HepG2 (cell line): ENCODE results near the gene CPNE4. TPM values are rescaled to one million over a fixed set of nuclear protein-coding genes. Genes with fewer than 3 reads are reported as not detected.
A peak's percentile ranks its signal among the peaks of the same experiment; 100 is the strongest.

Experiments
- ARID2 ChIP-seq: sonication (generic); formaldehyde crosslinking; IDR thresholded peaks from 2 replicates; pipeline ENCODE4 v1.8.1; 2022; ENCODE audit warnings: mild to moderate bottlenecking, missing genetic modification reagents, borderline replicate concordance
- EED ChIP-seq: sonication (generic); formaldehyde crosslinking; IDR thresholded peaks from 2 replicates; pipeline ENCODE4 v1.5.0; 2020; ENCODE audit warnings: mild to moderate bottlenecking, missing genetic modification reagents
- ETV5 ChIP-seq: IDR thresholded peaks from 2 replicates; pipeline ENCODE4 v1.6.1; 2018; ENCODE audit warnings: missing biosample characterization, missing genetic modification reagents, inconsistent platforms, borderline replicate concordance
- FOXK1 ChIP-seq: sonication (generic); formaldehyde crosslinking; IDR thresholded peaks from 2 replicates; pipeline ENCODE4 v1.4.0; 2020; ENCODE audit warnings: low read depth, missing genetic modification reagents, borderline replicate concordance
- HOXA7 ChIP-seq: sonication (generic); formaldehyde crosslinking; IDR thresholded peaks from 2 replicates; pipeline ENCODE4 v1.8.1; 2022; ENCODE audit warnings: mild to moderate bottlenecking, missing genetic modification reagents, moderate library complexity
- ISX ChIP-seq: sonication (generic); formaldehyde crosslinking; conservative IDR thresholded peaks from 2 replicates; pipeline ENCODE4 v1.5.0; 2020; ENCODE audit warnings: missing genetic modification reagents
- MAFG ChIP-seq: sonication (generic); formaldehyde crosslinking; IDR thresholded peaks from 2 replicates; pipeline ENCODE4 v1.5.1; 2020; ENCODE audit warnings: mild to moderate bottlenecking, missing genetic modification reagents
- NFIB ChIP-seq: sonication (generic); formaldehyde crosslinking; IDR thresholded peaks from 2 replicates; pipeline ENCODE4 v1.9.0; 2021; ENCODE audit warnings: missing genetic modification reagents, mild to moderate bottlenecking, borderline replicate concordance
- SRSF1 ChIP-seq: fragments of 200-400 bp; formaldehyde crosslinking; optimal IDR thresholded peaks from 2 replicates; pipeline ENCODE3; 2017; ENCODE audit warnings: mild to moderate bottlenecking, low read depth, low read length, moderate library complexity
- STAT5B ChIP-seq: sonication (generic); formaldehyde crosslinking; IDR thresholded peaks from 2 replicates; pipeline ENCODE4 v1.4.0; 2020; ENCODE audit warnings: missing genetic modification reagents
- TBL1XR1 ChIP-seq: fragments of 150-350 bp; IDR thresholded peaks from 2 replicates; pipeline ENCODE4 v1.6.1; 2014; ENCODE audit warnings: borderline replicate concordance, low read length; ENCODE audit not compliant: partially characterized antibody
- ZBTB7A ChIP-seq: sonication (generic); formaldehyde crosslinking; IDR thresholded peaks from 2 replicates; pipeline ENCODE4 v1.8.0; 2022; ENCODE audit warnings: mild to moderate bottlenecking, missing genetic modification reagents
- ZFP1 ChIP-seq: IDR thresholded peaks from 2 replicates; pipeline ENCODE4 v1.6.1; 2016
- ZFP41 ChIP-seq: sonication (generic); formaldehyde crosslinking; IDR thresholded peaks from 2 replicates; pipeline ENCODE4 v1.4.0; 2020; ENCODE audit warnings: mild to moderate bottlenecking, missing genetic modification reagents, borderline replicate concordance
- ZNF224 ChIP-seq: sonication (generic); formaldehyde crosslinking; IDR thresholded peaks from 2 replicates; pipeline ENCODE4 v1.5.0; 2020; ENCODE audit warnings: mild to moderate bottlenecking, missing genetic modification reagents
- ZNF234 ChIP-seq: sonication (generic); formaldehyde crosslinking; conservative IDR thresholded peaks from 2 replicates; pipeline ENCODE4 v1.5.1; 2020; ENCODE audit warnings: mild to moderate bottlenecking, missing genetic modification reagents
- ZNF24 ChIP-seq: fragments of 450-650 bp; IDR thresholded peaks from 2 replicates; pipeline ENCODE4 v1.6.1; 2017; ENCODE audit warnings: antibody characterized with exemption, mild to moderate bottlenecking
- ZNF558 ChIP-seq: sonication (generic); formaldehyde crosslinking; IDR thresholded peaks from 2 replicates; pipeline ENCODE4 v1.9.0; 2022; ENCODE audit warnings: mild to moderate bottlenecking, missing genetic modification reagents, borderline replicate concordance
- ZNF674 ChIP-seq: sonication (generic); formaldehyde crosslinking; IDR thresholded peaks from 2 replicates; pipeline ENCODE4 v1.5.0; 2020; ENCODE audit warnings: low read depth, mild to moderate bottlenecking, missing genetic modification reagents
- ZZZ3 ChIP-seq: sonication (generic); formaldehyde crosslinking; IDR thresholded peaks from 2 replicates; pipeline ENCODE4 v1.4.0; 2020; ENCODE audit warnings: missing genetic modification reagents, mild to moderate bottlenecking, borderline replicate concordance
- polyA plus RNA-seq, 8 experiments: library from polyadenylated mRNA; depleted of rRNA in 3 of 8; stranded (reverse) in 7 of 8; unstranded in 1 of 8; fragments of >200 nt; fragmentation: Illumina TruSeq in 4 of 8; extraction: Trizol in 4 of 8; gene quantifications; 2 replicates each; pipeline versions ENCODE4 v1.2.1 to v1.2.3, GENCODE V29; 2011 to 2016; ENCODE audit warnings: low read depth in 4 of 8, missing spikeins in 1 of 8, mixed read lengths in 1 of 8; ENCODE audit not compliant: insufficient read depth in 1 of 8
- total RNA-seq, 5 experiments: library from RNA; depleted of rRNA; stranded (reverse); fragments of >200 nt; fragmentation: Illumina TruSeq; extraction: Trizol; gene quantifications; 2 replicates each; pipeline ENCODE4 v1.2.3, GENCODE V29; 2016; ENCODE audit warnings: low read depth in 1 of 5
- TF ChIP-seq, protein P1 (sequence below): sonication (generic); formaldehyde crosslinking; IDR thresholded peaks from 2 replicates; pipeline ENCODE4 v1.5.0; 2020; ENCODE audit warnings: mild to moderate bottlenecking, missing genetic modification reagents, moderate library complexity
- TF ChIP-seq, protein P2 (sequence below): sonication (generic); formaldehyde crosslinking; IDR thresholded peaks from 2 replicates; pipeline ENCODE4 v1.5.0; 2020; ENCODE audit warnings: missing genetic modification reagents
- TF ChIP-seq, protein P3 (sequence below): sonication (generic); formaldehyde crosslinking; IDR thresholded peaks from 2 replicates; pipeline ENCODE4 v1.4.0; 2020; ENCODE audit warnings: mild to moderate bottlenecking, missing genetic modification reagents
- TF ChIP-seq, protein P4 (sequence below): sonication (generic); formaldehyde crosslinking; IDR thresholded peaks from 2 replicates; pipeline ENCODE4 v1.4.0; 2020; ENCODE audit warnings: missing genetic modification reagents

Gene CPNE4
- total and polyA plus RNA-seq, 2 of the 13 experiments (the other 11 are each of a cell fraction or from before 2014, with no cell fraction given), result not detected

DNA sequence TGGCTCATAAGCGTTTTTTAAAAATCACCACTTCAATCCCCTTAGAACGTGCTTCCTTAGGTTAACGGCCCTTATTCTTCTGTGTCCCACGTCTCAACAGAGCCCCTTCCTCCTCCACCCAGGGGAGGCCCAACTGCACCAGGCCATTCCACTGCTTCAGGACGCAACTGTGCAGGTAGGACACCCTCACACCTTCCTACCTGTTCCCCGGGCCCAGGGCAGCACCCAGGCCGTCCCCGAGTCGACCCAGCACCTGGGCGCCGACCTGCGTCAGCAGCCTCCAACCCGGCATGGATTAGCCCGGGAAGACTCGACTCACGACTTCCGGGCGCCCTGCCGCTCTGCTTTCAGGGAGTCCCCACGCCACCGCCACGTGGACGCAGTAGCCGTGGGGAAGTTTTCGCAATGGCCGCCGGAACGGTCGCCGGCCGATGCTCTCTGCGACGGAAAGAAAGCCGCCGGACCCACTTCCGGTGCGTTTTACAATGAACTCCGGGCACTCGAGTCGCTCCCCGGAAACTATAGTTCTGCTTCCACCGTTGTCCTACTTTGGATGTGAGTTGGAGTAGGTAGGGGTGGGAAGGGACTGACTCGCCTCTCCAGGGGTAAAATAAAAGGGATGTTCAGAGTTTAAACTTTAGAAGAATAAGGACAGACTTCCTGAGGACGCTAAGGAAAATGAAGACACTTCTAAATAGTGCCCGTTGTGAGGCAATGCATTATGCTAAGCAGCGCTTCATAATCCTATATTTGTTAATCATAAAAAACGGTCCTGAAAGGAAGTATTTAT is 532.1 kb downstream of the CPNE4 start, which contains the start of gene MRPL3 (continued):
- TF ChIP-seq ZNF234 (CRISPR knock-in tag) (peak; percentile 94), ETV5 (CRISPR knock-in tag) (peak; percentile 91), NFIB (CRISPR knock-in tag) (no peak), ZNF558 (CRISPR knock-in tag) (peak; percentile 81; the same call in 1 of the 2 replicates), ZNF224 (CRISPR knock-in tag) (peak; percentile 88; the same call in 1 of the 2 replicates), ZBTB7A (CRISPR knock-in tag) (peak; percentile 95), ZZZ3 (CRISPR knock-in tag) (peak; percentile 81; the same call in 1 of the 2 replicates), HOXA7 (CRISPR knock-in tag) (no peak), ZNF24 (peak; percentile 80; the same call in 1 of the 2 replicates), ZNF674 (peak; percentile 74; the same call in 1 of the 2 replicates), STAT5B (CRISPR knock-in tag) (0 out of 2 replicates have a peak, but pooled peaks have one; percentile 83), ZFP1 (peak; percentile 73; the same call in 1 of the 2 replicates), ARID2 (peak; percentile 96), FOXK1 (CRISPR knock-in tag) (peak; percentile 90), SRSF1 (peak; percentile 86), MAFG (CRISPR knock-in tag) (no peak), TBL1XR1 (peak; percentile 78), EED (CRISPR knock-in tag) (peak; percentile 92), ISX (peak; percentile 94; the same call in 1 of the 2 replicates), ZFP41 (peak; percentile 94; the same call in 1 of the 2 replicates)
- TF ChIP-seq, protein P1, sequence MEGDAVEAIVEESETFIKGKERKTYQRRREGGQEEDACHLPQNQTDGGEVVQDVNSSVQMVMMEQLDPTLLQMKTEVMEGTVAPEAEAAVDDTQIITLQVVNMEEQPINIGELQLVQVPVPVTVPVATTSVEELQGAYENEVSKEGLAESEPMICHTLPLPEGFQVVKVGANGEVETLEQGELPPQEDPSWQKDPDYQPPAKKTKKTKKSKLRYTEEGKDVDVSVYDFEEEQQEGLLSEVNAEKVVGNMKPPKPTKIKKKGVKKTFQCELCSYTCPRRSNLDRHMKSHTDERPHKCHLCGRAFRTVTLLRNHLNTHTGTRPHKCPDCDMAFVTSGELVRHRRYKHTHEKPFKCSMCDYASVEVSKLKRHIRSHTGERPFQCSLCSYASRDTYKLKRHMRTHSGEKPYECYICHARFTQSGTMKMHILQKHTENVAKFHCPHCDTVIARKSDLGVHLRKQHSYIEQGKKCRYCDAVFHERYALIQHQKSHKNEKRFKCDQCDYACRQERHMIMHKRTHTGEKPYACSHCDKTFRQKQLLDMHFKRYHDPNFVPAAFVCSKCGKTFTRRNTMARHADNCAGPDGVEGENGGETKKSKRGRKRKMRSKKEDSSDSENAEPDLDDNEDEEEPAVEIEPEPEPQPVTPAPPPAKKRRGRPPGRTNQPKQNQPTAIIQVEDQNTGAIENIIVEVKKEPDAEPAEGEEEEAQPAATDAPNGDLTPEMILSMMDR (CRISPR knock-in tag), result peak; percentile 22; the same call in 1 of the 2 replicates
- TF ChIP-seq, protein P2, sequence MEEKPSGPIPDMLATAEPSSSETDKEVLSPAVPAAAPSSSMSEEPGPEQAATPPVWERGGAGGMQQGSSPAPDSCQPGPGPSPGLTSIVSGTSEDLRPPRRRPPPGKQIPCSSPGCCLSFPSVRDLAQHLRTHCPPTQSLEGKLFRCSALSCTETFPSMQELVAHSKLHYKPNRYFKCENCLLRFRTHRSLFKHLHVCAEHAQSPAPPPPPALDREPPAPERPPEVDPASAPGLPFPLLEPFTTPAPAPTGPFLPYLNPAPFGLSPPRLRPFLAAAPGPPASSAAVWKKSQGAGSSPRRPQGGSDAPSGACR (CRISPR knock-in tag), result peak; percentile 99
- TF ChIP-seq, protein P3, sequence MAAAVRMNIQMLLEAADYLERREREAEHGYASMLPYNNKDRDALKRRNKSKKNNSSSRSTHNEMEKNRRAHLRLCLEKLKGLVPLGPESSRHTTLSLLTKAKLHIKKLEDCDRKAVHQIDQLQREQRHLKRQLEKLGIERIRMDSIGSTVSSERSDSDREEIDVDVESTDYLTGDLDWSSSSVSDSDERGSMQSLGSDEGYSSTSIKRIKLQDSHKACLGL (CRISPR knock-in tag), result peak; percentile 100
- TF ChIP-seq, protein P4, sequence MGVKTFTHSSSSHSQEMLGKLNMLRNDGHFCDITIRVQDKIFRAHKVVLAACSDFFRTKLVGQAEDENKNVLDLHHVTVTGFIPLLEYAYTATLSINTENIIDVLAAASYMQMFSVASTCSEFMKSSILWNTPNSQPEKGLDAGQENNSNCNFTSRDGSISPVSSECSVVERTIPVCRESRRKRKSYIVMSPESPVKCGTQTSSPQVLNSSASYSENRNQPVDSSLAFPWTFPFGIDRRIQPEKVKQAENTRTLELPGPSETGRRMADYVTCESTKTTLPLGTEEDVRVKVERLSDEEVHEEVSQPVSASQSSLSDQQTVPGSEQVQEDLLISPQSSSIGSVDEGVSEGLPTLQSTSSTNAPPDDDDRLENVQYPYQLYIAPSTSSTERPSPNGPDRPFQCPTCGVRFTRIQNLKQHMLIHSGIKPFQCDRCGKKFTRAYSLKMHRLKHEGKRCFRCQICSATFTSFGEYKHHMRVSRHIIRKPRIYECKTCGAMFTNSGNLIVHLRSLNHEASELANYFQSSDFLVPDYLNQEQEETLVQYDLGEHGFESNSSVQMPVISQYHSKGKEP (CRISPR knock-in tag), result peak; percentile 93; the same call in 1 of the 2 replicates
